GM19455 (cell line): ENCODE measurements around the gene CLMP.

Source experiments
- ATAC-seq: cut with Tn5 transposase; IDR thresholded peaks from one replicate; pipeline ENCODE4 v1.9.1; 2021; ENCODE audit not compliant: unreplicated experiment

Gene CLMP

GRCh38 chr11:123195188-123196059 is at the start of gene CLMP:
CLMP (minus strand) TSS chr11:123195248; CDS start chr11:123194940, 308 bp downstream.
- no peak for ATAC-seq

GRCh38 chr11:123241874-123242543 is 47.0 kb upstream of the CLMP start:
- no peak for ATAC-seq

- no peak for ATAC-seq
Observed at GRCh38 chr11:123241294-123241693, 46.2 kb upstream of the CLMP start.

- no peak for ATAC-seq
Observed at GRCh38 chr11:123239191-123240150, 44.4 kb upstream of the CLMP start.

GRCh38 chr11:123238297-123238696 is 43.2 kb upstream of the CLMP start:
- ATAC-seq, result no peak

- ATAC-seq, result no peak
Observed at GRCh38 chr11:123236879-123237278, 41.8 kb upstream of the CLMP start.

GRCh38 chr11:123235656-123236261 is 40.7 kb upstream of the CLMP start:
- ATAC-seq, result no peak

DNA sequence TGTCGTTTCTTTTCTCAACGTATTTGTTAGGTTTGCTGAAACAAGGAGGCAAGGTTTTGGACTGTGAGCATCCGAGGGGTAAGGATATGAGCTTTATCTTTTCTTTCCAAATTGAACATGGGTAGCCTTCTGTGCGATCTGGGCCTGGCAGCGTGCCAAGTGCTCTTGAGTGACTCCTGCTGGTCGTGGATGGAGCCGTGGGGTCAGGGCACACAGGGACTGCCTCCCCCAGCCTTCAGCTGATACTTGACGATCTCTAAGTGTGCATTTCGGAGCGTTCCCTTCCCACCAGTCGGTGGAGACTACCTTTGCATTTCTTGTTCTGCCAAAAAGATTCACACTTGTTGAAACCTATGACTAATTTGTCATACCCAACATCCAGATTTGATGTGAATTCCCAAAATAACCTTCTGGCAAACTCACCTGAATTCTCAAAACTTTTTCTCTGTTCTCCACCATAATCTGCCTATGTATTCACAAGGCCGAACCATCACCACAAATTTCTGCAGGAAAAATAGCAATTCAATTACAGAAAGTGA is 40.1 kb upstream of the CLMP start:
- no peak for ATAC-seq

DNA sequence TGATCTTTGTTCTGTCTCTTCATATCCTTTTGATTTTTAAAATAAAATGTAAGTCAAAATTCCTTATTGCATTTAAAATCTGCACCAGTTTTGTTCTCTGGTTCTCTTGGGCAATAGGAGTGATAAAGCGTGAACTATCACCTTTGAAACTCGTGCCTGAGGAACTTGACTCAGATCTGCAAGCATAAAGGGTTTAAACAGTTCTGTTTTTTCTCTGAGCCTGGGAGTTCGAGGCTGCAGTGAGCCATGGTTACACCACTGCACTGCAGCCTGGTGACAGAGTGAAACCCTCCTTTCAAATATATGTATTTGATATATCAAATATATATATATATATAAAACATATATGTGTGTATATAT is 38.9 kb upstream of the CLMP start:
- no peak for ATAC-seq

DNA sequence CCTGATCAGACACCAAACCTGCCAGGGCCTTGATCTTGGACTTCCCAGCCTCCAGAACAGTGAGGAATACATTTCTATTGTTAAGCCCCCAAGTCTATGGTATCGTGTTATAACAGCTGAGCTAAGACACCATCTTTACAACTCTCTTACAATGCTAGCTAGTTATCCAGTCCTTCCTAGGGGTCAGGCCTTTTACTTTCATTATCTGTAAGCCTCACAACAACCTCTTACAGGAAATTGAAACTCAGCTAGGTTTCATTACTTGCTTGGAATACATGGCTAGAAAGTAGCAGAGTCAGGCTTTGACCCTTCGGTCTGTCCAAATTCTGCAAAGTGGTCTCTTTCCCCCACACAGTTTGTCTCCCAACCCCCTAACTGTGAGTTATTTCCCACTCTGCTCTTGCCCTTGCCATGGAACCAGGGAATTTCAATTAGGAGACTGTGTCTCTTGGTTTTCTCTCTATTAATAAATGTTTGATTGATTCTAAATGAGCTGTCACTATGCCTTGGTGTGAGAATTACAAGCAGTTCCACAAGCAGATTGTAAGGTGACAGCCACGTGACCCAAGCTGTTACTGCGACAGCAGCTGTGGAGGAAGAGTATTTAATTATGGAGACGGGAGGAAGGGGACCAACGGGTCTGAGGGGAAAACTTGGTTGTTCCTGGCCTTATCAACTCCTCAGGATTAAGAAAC is 38.4 kb upstream of the CLMP start:
- peak; percentile 84 for ATAC-seq

DNA sequence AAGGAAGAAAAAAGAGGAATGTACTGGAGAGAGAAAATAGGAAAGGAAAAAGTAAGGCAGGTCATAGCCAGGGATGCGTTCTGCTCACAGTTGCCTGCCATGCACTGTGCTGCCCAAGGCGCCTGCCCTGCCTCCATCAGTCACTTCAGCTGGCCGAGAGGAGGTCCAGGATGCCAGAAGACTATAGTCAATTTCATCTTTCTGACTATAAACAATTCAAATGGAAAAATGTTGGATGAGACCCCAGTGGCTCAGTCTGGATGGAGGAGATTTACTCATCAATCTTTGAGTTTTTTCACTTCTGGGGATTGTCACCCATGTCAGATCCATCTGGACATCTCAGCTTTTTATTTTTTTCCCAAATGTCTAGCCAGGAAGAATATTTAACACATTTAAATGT is 36.7 kb upstream of the CLMP start:
- ATAC-seq, result no peak

DNA sequence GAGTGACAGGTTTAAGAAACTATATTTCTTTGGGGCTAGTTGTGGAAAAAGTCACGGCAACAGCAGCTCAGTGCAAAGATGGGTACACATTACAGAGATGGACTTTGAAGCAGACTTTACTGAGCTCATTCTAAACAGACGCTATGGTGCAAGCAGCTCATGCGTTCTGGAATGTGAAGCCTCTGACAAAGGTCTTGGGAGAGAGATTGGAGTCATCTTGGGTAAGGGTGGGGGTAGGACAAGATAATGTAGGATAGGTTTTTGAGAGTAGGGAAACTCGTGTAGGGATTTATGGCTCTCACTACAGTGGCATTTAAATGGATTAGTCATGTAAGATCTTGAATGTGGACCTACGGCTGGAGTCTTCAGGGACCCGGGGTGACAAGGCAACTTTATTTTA is 36.2 kb upstream of the CLMP start:
- ATAC-seq, result no peak

GRCh38 chr11:123230346-123230745 is 35.3 kb upstream of the CLMP start:
- no peak for ATAC-seq

- no peak for ATAC-seq
Observed at GRCh38 chr11:123228496-123229163, 33.6 kb upstream of the CLMP start.

GRCh38 chr11:123227763-123228495 is 32.9 kb upstream of the CLMP start:
- ATAC-seq, result no peak

GRCh38 chr11:123221584-123221983 is 26.5 kb upstream of the CLMP start:
- no peak for ATAC-seq

- ATAC-seq, result no peak
Observed at GRCh38 chr11:123221096-123221561, 26.1 kb upstream of the CLMP start.

- no peak for ATAC-seq
Observed at GRCh38 chr11:123219066-123219690, 24.1 kb upstream of the CLMP start.
